GM21619 (cell line): ENCODE measurements around the gene SLU7.

Experiments used
- ATAC-seq: cut with Tn5 transposase; IDR thresholded peaks from one replicate; pipeline ENCODE4 v1.9.1; 2021; ENCODE audit not compliant: unreplicated experiment

SLU7 gene

GRCh38 chr5:160369990-160370712, 48.7 kb downstream of the SLU7 start, which contains the start of gene C1QTNF2:
C1QTNF2 (minus strand) TSS chr5:160370626; CDS start chr5:160355011, 15,615 bp downstream.
- ATAC-seq: no peak

- ATAC-seq: no peak
Measured at GRCh38 chr5:160367885-160368284, 51.0 kb downstream of the SLU7 start.

GRCh38 chr5:160367261-160367660, 51.6 kb downstream of the SLU7 start:
- ATAC-seq: no peak

GRCh38 chr5:160366230-160366629, 52.7 kb downstream of the SLU7 start:
- no peak for ATAC-seq

GRCh38 chr5:160363660-160364395, 55.1 kb downstream of the SLU7 start:
- ATAC-seq: no peak

GRCh38 chr5:160363211-160363610, 55.7 kb downstream of the SLU7 start:
- ATAC-seq: no peak

GRCh38 chr5:160361624-160362228, 57.2 kb downstream of the SLU7 start:
- no peak for ATAC-seq

GRCh38 chr5:160360310-160360709, 58.6 kb downstream of the SLU7 start:
- no peak for ATAC-seq

GRCh38 chr5:160359816-160360215, 59.1 kb downstream of the SLU7 start:
- no peak for ATAC-seq

GRCh38 chr5:160359242-160359641, 59.6 kb downstream of the SLU7 start:
- ATAC-seq: no peak

GRCh38 chr5:160357861-160358411, 60.9 kb downstream of the SLU7 start:
- ATAC-seq: no peak

GRCh38 chr5:160357394-160357793, 61.5 kb downstream of the SLU7 start:
- no peak for ATAC-seq

GRCh38 chr5:160356550-160357347, 62.1 kb downstream of the SLU7 start:
- ATAC-seq: no peak

GRCh38 chr5:160354666-160355065, 64.2 kb downstream of the SLU7 start:
- no peak for ATAC-seq

- no peak for ATAC-seq
Measured at GRCh38 chr5:160353379-160353778, 65.5 kb downstream of the SLU7 start.

- ATAC-seq: no peak
Measured at GRCh38 chr5:160352308-160352707, 66.6 kb downstream of the SLU7 start.
